T47D (cell line): ENCODE measurements around the gene CD300LB.
"Not testable (repeated sequence)": the region's sequence is repeated elsewhere in the genome, so short reads cannot be mapped to it uniquely, and the experiment has no call there.

Experiments used
- DNase-seq, 2 experiments: peaks; one replicate each; pipeline versions ENCODE4 v3.0.0 to v3.0.0-alpha.2; 2011 to 2012; ENCODE audit warnings: low read depth in 1 of 2, low spot score in 1 of 2
- JUND ChIP-seq: IDR thresholded peaks from 2 replicates; pipeline ENCODE4 v1.6.1; 2012; ENCODE audit warnings: low read depth
- in situ Hi-C: cut with HindIII; loops from 2 replicates; pipeline ENCODE4 v1.10.0; 2016; ENCODE audit warnings: low sequenced_read_pairs, low pct_unique_long_range_greater_than_20kb

The CD300LB gene

GRCh38 chr17:74531231-74531761 lies at the start of gene CD300LB:
Gene CD300LB, minus strand, starts transcription at chr17:74531475. Its CDS starts 125 bp downstream, at chr17:74531350.
- no peak for DNase-seq
- in situ Hi-C loops = no loop called here
- no peak for TF ChIP-seq JUND

GRCh38 chr17:74579900-74580299 lies 48.6 kb upstream of the CD300LB start:
- no peak for TF ChIP-seq JUND
- in situ Hi-C loops = no loop called here
- DNase-seq = no peak

- DNase-seq = no peak
- no peak for TF ChIP-seq JUND
- in situ Hi-C loops = no loop called here
These were observed 47.7 kb upstream of the CD300LB start for GRCh38 chr17:74578979-74579378.

- no peak for TF ChIP-seq JUND
- DNase-seq = peak in 1 of 2 experiments; percentile 57
- in situ Hi-C loops = no loop called here
These were observed 43.3 kb upstream of the CD300LB start for GRCh38 chr17:74574489-74575142.

GRCh38 chr17:74573635-74574034 lies 42.4 kb upstream of the CD300LB start:
- DNase-seq, in situ Hi-C loops: not testable (repeated sequence)

GRCh38 chr17:74573169-74573568 lies 41.9 kb upstream of the CD300LB start:
- TF ChIP-seq JUND = no peak
- in situ Hi-C loops = no loop called here
- peak in 1 of 2 experiments; percentile 22 for DNase-seq

GRCh38 chr17:74571621-74572270 lies 40.5 kb upstream of the CD300LB start:
- no peak for DNase-seq
- TF ChIP-seq JUND = no peak
- in situ Hi-C loops = no loop called here

- in situ Hi-C loops = no loop called here
- DNase-seq = peak in 1 of 2 experiments; percentile 57
- no peak for TF ChIP-seq JUND
These were observed 38.0 kb upstream of the CD300LB start for GRCh38 chr17:74569020-74570003.

GRCh38 chr17:74568106-74568873 lies 37.0 kb upstream of the CD300LB start:
- TF ChIP-seq JUND = no peak
- in situ Hi-C loops = no loop called here
- DNase-seq = no peak

GRCh38 chr17:74567397-74567796 lies 36.1 kb upstream of the CD300LB start, which contains the start of gene CD300H:
Gene CD300H, minus strand, starts transcription at chr17:74567509.
- TF ChIP-seq JUND = no peak
- in situ Hi-C loops = no loop called here
- DNase-seq = no peak

- DNase-seq = peak in 1 of 2 experiments; percentile 64
- in situ Hi-C loops = no loop called here
- no peak for TF ChIP-seq JUND
These were observed 35.0 kb upstream of the CD300LB start for GRCh38 chr17:74566132-74566753.
